ENCODE data around the gene RASGRF2.
"Not testable (repeated sequence)": the region's sequence is repeated elsewhere in the genome, so short reads cannot be mapped to it uniquely, and the experiment has no call there.

Gene RASGRF2

GRCh38 chr5:81067406-81067805, 107.2 kb downstream of the RASGRF2 start:
- in situ Hi-C loops (cut with MboI; ENCODE audit: low sequenced_read_pairs), result no loop called here

DNA sequence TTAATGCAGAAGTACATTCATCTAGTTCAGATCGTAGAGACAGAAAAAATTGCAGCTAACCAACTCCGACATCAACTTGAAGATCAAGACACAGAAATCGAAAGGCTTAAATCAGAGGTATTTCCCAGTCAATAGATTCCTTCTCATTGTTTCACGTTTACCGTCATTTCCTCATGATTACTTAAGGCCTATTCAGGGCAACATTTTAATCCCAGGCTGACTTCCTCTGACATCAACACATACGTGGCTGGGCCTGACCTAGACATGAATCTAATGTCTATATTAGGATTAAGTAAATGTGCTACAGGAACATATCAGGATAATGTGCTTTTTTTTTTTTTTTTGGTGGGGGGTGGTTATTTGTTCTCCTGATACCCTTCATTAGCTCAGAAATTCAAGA, 107.9 kb downstream of the RASGRF2 start:
- in situ Hi-C loops (cut with MboI; ENCODE audit: low sequenced_read_pairs), result no loop called here

DNA sequence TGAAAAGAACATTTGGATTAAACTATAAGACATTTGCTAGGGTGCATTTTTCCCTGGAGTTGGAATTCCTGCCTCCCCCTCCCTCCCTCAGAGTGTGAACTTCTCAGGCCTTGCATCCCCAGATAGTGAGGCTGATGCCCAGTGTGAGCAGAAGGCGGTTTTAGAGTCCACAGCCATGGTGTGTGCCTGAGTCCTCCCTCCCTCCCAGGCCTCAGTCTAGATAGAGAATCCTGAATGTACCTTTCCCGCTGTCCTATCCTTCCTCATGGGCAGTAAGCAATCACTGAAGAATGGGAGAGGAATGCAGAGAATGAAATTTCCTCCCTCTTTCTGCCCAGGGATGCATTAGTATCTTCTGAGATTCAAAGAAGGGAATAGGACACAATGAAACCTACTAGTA, 108.5 kb downstream of the RASGRF2 start:
- in situ Hi-C loops (cut with MboI; ENCODE audit: low sequenced_read_pairs), result no loop called here

- in situ Hi-C loops (cut with MboI; ENCODE audit: low sequenced_read_pairs), result no loop called here
These were observed 109.8 kb downstream of the RASGRF2 start for GRCh38 chr5:81069990-81070389.

DNA sequence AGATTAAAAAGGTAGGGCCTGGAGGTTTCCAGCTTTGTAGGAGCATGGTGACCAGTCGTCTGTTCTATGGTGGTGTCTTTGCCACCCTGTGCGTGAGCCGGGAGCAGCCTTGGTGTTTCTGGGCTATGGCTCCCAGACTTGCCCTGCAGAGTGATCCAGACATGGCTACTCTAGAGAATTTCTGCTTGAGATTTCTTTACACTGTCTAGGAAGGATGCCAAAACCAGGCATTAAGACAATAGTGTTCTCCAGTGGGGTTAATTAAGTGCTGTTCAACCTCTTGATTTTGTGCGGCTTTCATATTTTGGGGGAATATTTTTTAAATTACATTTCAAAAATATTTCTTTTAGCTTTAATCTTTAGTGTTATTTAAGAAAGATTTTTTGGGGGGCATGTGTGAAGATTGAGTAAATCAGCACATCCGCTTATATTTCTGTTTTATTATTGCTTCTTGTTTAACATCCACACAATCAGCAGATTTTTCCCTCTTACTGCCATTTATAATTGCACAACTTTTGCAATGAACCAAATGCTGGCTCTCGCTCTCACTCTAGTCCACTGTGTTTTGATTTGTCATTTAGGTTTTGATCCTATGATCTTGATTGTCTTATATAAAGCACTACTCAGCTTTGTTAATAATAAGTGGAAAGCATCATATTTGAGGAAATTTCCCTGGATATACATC, 110.5 kb downstream of the RASGRF2 start:
- in situ Hi-C loops (cut with MboI; ENCODE audit: low sequenced_read_pairs), result no loop called here

- in situ Hi-C loops (cut with MboI; ENCODE audit: low sequenced_read_pairs), result no loop called here
These were observed 114.9 kb downstream of the RASGRF2 start for GRCh38 chr5:81075041-81075440.

- in situ Hi-C loops (cut with MboI; ENCODE audit: low sequenced_read_pairs), result no loop called here
These were observed 116.9 kb downstream of the RASGRF2 start for GRCh38 chr5:81077105-81077504.

- in situ Hi-C loops (cut with MboI; ENCODE audit: low sequenced_read_pairs), result no loop called here
These were observed 118.8 kb downstream of the RASGRF2 start for GRCh38 chr5:81078930-81079329.

DNA sequence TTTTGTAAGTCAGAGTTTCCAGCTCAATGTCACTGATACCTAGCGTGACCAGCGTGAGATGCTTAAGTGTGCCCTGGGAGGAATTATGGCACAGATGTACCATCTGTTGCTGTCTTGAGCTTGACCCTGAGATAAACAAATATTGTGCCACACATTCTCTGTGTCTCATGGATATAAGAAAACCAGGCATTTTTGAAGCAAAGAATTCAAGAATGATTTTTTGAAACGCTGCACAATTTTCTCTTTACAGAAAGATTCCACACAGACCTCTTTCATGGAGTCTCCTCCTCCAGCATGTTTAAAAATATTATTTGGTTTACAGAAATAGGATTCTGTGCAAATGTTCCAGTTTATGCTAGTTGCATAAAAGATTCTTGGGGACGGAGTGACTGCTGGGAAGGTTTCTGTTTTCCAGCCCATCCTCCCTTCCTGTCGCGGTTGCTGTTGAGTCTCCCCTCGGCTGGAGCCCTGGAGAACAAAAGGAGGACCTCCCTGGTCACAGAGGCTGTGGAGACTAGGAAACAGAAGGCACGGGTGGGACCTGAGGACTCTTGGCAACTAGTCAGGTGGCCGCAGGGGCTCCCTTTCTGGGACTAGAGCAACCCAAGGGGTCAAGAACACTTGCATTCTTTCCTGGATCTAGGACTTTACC, 120.8 kb downstream of the RASGRF2 start:
- in situ Hi-C loops (cut with MboI; ENCODE audit: low sequenced_read_pairs), result no loop called here

- in situ Hi-C loops (cut with MboI; ENCODE audit: low sequenced_read_pairs), result no loop called here
These were observed 121.3 kb downstream of the RASGRF2 start for GRCh38 chr5:81081461-81081835.

DNA sequence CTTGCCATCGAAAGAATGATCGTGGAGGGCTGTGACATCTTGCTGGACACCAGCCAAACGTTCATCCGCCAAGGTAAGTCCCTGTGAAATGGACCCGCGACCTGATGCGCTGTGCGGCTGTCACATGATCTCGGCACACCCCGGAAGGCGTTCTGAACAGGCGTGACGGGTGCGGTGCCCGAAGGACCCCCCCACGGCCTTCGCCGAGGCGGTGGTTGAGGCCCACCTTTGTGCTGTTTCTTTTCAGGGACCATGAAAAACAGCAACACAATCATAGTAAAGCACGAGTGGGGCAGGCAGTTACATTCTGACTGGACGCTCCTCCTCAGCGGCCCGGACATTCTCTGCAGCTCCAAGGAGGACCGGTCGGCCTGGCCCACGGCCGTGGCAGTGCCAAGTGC, 126.7 kb downstream of the RASGRF2 start:
- in situ Hi-C loops (cut with MboI; ENCODE audit: low sequenced_read_pairs), result no loop called here

- in situ Hi-C loops (cut with MboI; ENCODE audit: low sequenced_read_pairs), result no loop called here
These were observed 131.0 kb downstream of the RASGRF2 start for GRCh38 chr5:81091199-81091598.

DNA sequence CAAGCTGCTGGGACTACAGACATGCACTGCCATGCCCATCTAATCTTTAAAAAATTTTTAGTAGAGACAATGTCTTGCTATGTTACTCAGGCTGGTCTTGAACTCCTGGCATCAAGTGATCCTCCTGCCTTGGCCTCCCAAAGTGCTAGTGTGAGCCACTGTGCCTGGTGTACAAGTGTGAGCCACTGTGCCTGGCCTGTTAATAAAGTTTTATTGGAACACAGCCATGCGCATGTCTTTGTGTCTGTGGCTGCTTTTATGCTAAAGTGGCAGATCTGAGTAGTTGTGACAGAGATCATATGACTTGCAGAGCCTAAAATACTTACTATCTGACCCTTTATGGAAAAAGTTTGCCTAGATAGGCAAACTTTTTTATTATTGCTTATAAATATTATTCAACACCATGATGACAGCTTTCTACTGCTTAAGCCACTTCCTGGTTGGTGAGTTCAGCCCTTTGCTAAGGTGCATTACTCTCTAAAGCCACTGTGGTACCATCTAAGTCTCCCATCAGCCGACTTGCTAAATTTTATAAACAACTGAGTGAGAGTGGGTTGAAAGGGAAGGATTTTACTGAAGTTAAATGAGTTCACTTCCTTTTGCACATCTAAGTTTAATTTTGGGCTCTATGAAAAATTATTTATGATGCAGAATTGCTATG, 133.5 kb downstream of the RASGRF2 start:
- in situ Hi-C loops (cut with MboI; ENCODE audit: low sequenced_read_pairs), result no loop called here

DNA sequence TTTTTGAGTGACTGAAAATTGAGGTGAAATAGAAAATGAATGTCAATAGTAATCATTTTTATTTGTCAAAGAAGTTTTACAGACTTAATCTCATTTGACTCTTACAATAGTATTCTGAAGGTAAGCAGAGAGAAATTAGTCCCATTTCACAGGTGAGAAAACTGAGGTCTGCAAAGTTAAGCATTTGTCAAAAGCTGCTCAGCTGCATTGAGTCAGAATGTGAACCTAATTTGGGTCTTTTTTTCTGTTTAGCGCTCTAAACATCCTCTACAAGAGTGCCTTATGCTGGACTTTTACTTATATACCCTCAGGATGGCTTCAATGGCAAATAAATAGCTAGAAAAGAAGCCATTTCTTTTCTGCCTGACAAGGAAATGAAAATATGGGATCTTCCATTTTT, 135.7 kb downstream of the RASGRF2 start:
- in situ Hi-C loops (cut with MboI; ENCODE audit: low sequenced_read_pairs), result no loop called here

DNA sequence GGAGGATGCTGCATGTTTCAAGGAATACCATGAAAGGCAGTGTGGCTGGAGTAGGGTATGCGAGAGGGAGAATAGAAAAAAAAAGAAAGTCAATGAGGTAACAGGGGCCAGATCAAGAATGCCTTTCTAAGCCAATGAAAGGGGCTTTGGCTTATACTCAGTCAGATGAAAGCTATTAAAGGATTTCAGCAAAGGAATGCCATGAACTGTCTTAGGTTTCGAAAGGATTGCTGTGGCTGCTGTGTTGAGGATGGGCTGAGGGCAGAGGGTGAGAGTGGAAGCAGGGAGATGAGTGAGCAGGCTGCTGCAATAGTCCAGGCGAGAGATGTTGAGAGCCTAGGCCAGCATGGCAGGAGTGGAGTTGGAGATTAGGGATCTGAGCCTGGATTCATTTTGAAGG, 137.6 kb downstream of the RASGRF2 start:
- in situ Hi-C loops (cut with MboI; ENCODE audit: low sequenced_read_pairs), result no loop called here

DNA sequence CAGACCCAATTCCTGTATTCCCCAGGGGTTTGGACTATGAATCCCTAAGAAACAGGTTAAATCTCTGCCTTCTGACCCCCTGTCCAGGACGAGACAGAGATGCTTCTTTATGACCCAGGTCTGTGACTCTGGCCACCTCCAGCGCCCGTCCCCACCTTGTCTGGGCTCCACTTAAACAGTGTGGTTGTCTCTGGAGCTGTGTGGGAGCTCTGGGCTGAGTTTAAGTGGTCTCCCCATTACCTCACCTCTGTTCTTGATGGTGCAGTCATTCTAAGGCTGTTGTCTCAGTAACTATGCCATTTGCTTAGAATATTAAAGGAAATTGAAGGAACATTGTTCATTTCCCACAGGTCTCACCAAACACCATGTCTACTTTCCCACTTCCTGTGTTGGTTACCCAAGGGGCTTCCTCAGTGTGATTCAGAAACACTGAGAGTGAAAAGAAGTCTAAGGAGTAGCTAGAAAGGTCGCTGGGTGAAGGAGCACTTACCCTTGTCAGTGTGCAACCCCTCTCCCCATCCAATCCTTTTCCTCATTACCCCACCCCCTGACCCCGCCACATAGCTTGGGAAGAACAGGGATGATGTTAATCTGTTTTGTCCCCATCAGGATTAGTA, 145.2 kb downstream of the RASGRF2 start:
- in situ Hi-C loops (cut with MboI; ENCODE audit: low sequenced_read_pairs), result no loop called here

DNA sequence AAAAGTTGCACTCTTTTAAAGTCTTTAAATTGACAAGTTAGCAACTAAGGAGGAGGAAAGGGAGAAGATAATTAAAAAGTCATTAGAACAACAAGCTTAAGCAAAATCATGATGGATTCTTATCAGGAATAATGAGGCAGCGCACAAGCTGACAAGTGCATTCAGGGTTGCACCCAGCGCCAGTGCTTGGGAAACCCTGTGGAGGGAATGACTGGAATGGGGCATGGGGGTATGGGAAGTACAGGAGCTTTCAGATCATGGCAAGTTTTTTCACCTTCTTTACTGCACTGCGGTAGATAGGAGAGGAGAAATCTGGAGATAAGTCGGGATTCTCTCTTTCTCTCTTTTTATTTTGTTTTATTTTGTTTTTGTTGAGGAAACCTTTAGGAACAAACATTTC, 155.1 kb downstream of the RASGRF2 start:
- in situ Hi-C loops (cut with MboI; ENCODE audit: low sequenced_read_pairs), result no loop called here

DNA sequence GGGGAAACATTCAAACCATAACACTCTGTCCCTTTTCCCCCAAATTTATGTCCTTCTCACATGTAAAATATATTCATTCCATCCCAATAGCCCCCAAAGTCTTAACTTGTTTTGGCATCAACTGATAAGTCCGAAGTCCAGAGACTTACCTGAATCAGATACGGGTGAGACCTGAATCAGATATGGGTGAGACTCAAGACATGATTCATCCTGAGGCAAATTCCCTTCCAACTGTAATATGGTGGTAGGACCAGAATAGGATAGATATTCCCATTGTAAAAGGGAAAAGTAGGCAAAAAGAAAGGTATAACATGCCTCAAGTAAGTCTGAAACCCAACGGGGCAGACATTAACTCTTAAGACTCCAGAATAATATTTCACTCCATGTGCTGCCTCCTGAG, 157.4 kb downstream of the RASGRF2 start:
- in situ Hi-C loops (cut with MboI; ENCODE audit: low sequenced_read_pairs), result no loop called here

- in situ Hi-C loops (cut with MboI; ENCODE audit: low sequenced_read_pairs), result no loop called here
These were observed 161.1 kb downstream of the RASGRF2 start for GRCh38 chr5:81121273-81121672.

DNA sequence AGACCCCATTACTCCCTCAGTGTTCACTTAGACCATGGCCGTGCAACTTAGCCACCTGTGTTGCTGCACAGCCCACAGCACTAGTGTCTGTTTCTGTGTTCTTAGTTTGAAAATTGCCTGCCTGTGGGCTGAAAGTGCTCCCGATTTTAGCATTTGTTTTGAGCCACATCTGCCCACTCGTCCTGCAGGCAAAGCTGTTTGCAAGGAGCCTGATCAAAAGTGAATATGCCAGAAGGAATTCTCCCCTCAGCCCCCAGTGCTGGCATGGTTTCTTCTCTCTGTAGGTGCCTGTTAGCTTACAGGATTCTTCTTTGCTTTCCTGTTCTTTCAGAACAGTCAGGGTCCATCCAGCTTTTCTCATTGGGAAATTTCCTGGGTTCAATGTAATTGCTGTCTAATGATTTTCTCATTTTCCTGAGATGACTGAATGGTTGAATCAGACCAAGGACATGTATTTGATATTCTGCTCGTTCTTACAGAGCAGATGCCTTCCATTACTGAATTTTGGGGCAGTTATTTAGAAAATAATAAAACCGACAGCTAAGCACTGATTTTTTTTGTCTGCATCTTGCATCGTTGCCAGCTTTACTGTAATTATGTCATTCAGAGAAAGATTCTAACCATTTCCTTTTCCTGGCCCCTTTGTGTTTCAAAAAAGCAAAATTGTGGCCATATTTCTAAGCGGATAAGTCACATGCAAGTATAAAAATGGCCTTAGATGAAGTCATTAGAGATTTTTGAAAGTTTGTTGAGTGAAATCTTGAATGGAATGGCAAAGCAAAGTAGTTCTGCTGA, 161.9 kb downstream of the RASGRF2 start:
- in situ Hi-C loops (cut with MboI; ENCODE audit: low sequenced_read_pairs), result no loop called here

GRCh38 chr5:81124689-81125088, 164.5 kb downstream of the RASGRF2 start:
- in situ Hi-C loops (cut with MboI; ENCODE audit: low sequenced_read_pairs), result not testable (repeated sequence)
